GM12892 (cell line): ENCODE data around the gene AK9.

Experiments
- POLR2A ChIP-seq: IDR thresholded peaks from 2 replicates; pipeline ENCODE4 v1.6.1; 2011; ENCODE audit warnings: low read depth, low read length, control low read depth
- POLR2AphosphoS5 ChIP-seq: IDR thresholded peaks from 2 replicates; pipeline ENCODE4 v1.6.1; 2011; ENCODE audit warnings: low read depth, low read length, control low read depth
- TAF1 ChIP-seq: IDR thresholded peaks from 2 replicates; pipeline ENCODE4 v1.6.1; 2011; ENCODE audit warnings: low read depth, mild to moderate bottlenecking, control low read depth, low read length, borderline replicate concordance

DNA sequence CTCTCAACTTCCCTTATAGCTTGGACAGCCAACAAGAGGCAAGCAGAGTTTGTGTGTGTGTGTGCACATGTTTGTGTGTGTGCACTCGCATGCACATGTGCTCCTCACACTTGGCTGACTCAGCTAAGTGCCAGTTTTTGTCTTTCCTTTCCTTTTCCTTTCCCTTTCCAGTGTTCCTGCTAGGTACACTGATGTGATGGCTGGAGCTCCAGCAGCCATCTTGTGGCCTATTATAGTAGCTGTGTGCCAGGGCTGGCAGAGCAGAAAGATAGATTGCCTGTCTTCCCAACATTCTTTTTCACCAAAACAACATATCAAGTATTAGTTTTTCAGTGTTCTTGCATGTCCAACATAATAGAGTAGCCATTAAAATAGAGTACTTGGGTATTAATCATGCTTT, 79.5 kb downstream of the AK9 start:
- TF ChIP-seq POLR2AphosphoS5: no peak
- TF ChIP-seq TAF1: no peak
- no peak for TF ChIP-seq POLR2A
